Endothelial cell of hepatic sinusoid (primary cell): Measurements from ENCODE around the gene TENT4A.

Experiments used
- in situ Hi-C: cut with HindIII; loops from 2 replicates; pipeline ENCODE4 v1.10.0; 2017; ENCODE audit warnings: low sequenced_read_pairs

Gene TENT4A

GRCh38 chr5:6716629-6717149 lies 3.5 kb downstream of the TENT4A start:
- in situ Hi-C loops: no loop called here

GRCh38 chr5:6717247-6717646 lies 4.0 kb downstream of the TENT4A start:
- in situ Hi-C loops: no loop called here

GRCh38 chr5:6717687-6718086 lies 4.5 kb downstream of the TENT4A start:
- in situ Hi-C loops: no loop called here

- in situ Hi-C loops: no loop called here
These were observed 5.0 kb downstream of the TENT4A start for GRCh38 chr5:6718161-6718681.

- in situ Hi-C loops: no loop called here
These were observed 5.5 kb downstream of the TENT4A start for GRCh38 chr5:6718718-6719117.

DNA sequence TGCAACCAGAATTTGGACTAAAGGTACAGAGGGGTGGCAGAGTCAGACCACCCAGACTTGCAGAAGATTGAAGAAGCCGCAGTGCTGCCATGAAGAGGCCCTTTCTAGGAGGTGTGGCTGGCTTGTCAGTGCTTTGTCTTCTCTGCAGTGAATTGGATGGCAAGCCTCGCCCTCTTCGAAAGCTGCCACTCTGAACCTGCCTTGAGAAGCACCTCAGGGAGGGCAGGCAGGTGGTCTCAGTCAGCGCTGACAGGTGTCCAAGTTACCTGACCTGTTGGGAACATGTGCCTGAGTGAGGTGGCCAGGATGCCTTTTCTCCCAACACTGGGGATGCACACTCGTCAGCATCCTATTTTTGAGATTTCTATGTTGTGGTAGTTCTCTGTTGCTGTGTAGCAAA lies 6.2 kb downstream of the TENT4A start:
- in situ Hi-C loops: no loop called here

- in situ Hi-C loops: no loop called here
These were observed 6.8 kb downstream of the TENT4A start for GRCh38 chr5:6719896-6720560.

DNA sequence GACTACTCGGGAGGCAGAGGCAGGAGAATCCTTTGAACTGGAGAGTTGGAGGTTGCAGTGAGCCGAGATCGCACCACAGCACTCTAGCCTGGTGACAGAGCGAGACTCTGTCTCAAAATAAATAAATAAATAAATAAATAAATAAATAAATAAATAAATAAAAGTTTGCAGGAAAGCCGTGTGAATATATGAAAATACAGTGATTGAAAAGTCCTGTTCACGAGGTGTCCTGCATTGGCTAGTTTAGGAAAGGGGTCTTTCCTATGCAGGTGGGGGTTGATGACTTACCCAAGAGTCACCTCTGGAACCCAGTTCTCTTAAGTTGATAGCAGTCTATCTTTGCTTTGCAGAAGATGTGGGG lies 7.3 kb downstream of the TENT4A start:
- in situ Hi-C loops: no loop called here

GRCh38 chr5:6721442-6721841 lies 8.2 kb downstream of the TENT4A start:
- in situ Hi-C loops: no loop called here

DNA sequence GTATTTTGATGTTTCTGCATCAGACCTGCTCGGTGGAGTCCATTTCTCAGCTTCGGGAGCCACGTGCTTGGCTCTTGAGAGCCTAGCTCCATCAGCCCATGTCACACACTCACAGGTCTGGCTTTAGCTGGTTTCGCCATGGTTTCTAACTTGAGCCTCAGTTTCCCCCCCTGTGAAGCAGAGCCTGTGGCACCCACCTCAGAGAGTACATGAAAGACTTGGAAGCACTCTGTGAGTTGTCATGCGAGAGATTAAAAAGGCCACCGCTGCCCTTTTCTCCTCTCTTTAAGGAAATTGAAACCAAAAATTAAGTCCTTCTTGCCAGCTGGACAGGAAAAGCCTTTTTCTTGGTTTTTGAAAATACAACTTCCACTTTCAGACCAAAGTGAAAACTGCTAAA lies 8.8 kb downstream of the TENT4A start:
- in situ Hi-C loops: no loop called here

- in situ Hi-C loops: no loop called here
These were observed 10.0 kb downstream of the TENT4A start for GRCh38 chr5:6723122-6723815.

DNA sequence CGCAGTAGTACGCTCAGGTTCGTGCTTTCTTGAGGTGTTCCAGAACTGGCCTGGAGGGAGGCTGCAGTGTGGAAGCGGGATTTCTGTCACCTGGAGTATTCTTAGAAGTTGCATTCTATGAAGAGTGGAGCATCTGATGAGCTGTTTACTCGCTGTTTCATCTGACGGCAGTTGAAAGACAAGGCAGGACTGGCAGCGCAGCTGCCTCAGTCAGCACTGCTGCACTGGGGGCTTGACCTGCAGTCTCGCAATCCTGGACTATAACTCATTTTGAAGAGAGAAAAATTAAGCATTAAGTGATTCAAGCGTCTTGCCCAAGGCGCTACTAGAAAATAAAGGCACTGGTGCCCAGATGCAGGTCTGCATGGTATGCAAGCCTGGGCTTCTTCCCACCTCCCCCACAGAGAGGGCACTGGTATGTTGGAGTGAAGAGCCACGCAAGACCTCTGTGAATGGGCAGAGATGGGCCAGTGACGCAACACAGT lies 10.6 kb downstream of the TENT4A start:
- in situ Hi-C loops: no loop called here

- in situ Hi-C loops: no loop called here
These were observed 11.2 kb downstream of the TENT4A start for GRCh38 chr5:6724321-6724929.

DNA sequence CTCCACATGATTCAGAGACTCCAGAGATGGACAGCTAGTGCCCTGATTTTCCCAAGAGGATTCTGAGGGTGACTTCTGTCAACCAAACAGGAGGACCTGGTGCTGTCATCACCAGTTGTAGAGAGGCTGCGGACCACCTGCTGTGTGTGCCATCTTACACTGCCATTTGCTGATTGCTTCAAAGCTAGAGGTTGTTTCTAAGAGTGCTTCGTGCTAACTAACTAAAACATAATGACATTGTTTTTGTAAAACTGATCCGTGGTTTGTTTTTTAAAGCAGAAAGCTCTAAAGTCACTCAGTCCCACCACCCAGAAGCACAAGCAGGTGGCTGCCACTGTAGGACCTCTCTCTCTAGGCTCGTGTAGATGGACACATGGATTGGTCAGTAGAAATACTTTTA lies 12.2 kb downstream of the TENT4A start:
- in situ Hi-C loops: no loop called here

GRCh38 chr5:6726006-6726405 lies 12.8 kb downstream of the TENT4A start:
- in situ Hi-C loops: no loop called here

- in situ Hi-C loops: no loop called here
These were observed 14.0 kb downstream of the TENT4A start for GRCh38 chr5:6727231-6727630.

DNA sequence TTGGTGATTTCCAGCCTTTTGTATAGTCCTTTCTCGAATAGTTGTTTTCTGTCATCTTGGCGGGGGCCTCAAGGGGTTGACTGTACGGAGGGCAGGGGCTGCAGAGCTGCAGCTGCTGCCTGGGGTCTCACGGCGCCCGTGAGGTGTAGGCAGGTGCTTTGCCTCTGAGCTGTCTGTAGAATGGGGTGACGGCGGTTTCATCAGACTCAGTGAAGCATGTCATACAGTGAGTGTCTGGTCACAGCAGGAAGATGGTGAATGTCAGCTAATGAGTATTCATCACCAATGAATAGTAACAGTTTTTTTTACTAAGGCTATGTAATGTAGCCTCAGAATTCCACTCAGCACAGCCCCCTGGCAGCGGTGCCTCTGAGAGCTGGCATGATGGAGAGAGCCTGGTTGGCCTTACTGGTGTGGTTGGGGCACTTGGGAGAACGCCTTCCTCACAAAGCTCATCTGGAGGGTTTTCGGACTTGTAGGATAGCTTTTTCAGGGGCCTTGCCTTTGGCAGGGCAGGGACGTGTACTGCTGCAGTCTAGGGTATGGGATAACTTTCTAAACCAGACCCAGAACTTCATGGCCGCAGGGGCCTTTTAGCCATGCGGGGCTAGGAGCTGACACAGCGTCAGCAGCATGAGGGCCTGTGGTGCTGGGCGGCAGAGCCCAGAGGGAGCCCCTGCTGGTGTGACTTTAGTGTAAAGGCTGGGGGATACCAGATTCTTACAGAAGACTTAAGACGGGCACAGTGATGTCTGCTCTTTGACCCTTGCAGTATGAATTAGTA lies 15.0 kb downstream of the TENT4A start:
- in situ Hi-C loops: no loop called here

DNA sequence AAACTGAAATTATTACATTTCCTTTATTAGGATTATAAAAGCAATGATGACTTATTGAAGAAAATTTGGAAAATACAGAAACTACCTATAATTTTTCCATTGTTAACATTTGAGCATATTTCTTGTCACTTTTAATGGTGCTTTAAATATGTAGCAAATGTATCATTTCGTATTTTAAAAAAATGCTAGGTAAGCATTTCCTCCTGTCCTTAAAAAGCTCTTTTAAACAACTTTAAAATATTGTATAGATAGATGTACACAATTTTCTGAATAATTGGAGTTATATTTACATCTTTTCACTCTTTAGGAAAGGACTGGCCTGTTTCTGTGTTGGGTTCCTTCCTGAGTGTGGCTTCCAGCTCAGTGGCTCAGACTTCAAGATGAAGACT lies 15.6 kb downstream of the TENT4A start:
- in situ Hi-C loops: no loop called here

GRCh38 chr5:6729386-6730310 lies 16.4 kb downstream of the TENT4A start:
- in situ Hi-C loops: no loop called here

- in situ Hi-C loops: no loop called here
These were observed 17.2 kb downstream of the TENT4A start for GRCh38 chr5:6730407-6730806.
